GM21737 (cell line): ENCODE measurements around the gene BIVM.

ENCODE experiments used
- ATAC-seq: cut with Tn5 transposase; IDR thresholded peaks from one replicate; pipeline ENCODE4 v1.9.1; 2021; ENCODE audit warnings: mild to moderate bottlenecking, moderate library complexity; ENCODE audit not compliant: unreplicated experiment

BIVM gene

GRCh38 chr13:102838982-102839381 is 40.1 kb downstream of the BIVM start:
- no peak for ATAC-seq

- ATAC-seq, result no peak
These were observed 40.5 kb downstream of the BIVM start for GRCh38 chr13:102839462-102839861.

GRCh38 chr13:102845289-102845629 is 46.3 kb downstream of the BIVM start:
- peak; percentile 12 for ATAC-seq

- ATAC-seq, result peak; percentile 83
These were observed 46.8 kb downstream of the BIVM start, which contains the start of gene ERCC5 for GRCh38 chr13:102845630-102846260. Gene ERCC5, plus strand, starts transcription at chr13:102846032. Its CDS starts 235 bp downstream, at chr13:102846267.

- peak; percentile 34 for ATAC-seq
These were observed 47.5 kb downstream of the BIVM start for GRCh38 chr13:102846261-102847015.

GRCh38 chr13:102847272-102848234 is 48.6 kb downstream of the BIVM start:
- no peak for ATAC-seq

GRCh38 chr13:102848956-102849355 is 50.0 kb downstream of the BIVM start:
- ATAC-seq, result no peak

- ATAC-seq, result no peak
These were observed 53.6 kb downstream of the BIVM start for GRCh38 chr13:102852556-102852955.

GRCh38 chr13:102854675-102855074 is 55.8 kb downstream of the BIVM start:
- no peak for ATAC-seq

- ATAC-seq, result no peak
These were observed 57.6 kb downstream of the BIVM start for GRCh38 chr13:102856557-102856956.

- ATAC-seq, result no peak
These were observed 63.8 kb downstream of the BIVM start for GRCh38 chr13:102862624-102863210.

- no peak for ATAC-seq
These were observed 64.7 kb downstream of the BIVM start for GRCh38 chr13:102863590-102863989.

- ATAC-seq, result no peak
These were observed 69.5 kb downstream of the BIVM start for GRCh38 chr13:102868366-102868936.

GRCh38 chr13:102869948-102870676 is 71.2 kb downstream of the BIVM start:
- ATAC-seq, result no peak

- ATAC-seq, result peak; percentile 84
These were observed 71.9 kb downstream of the BIVM start for GRCh38 chr13:102870677-102871415.

- no peak for ATAC-seq
These were observed 73.2 kb downstream of the BIVM start for GRCh38 chr13:102872131-102872530.

- no peak for ATAC-seq
These were observed 73.6 kb downstream of the BIVM start for GRCh38 chr13:102872531-102872930.

GRCh38 chr13:102873653-102874052 is 74.7 kb downstream of the BIVM start:
- ATAC-seq, result no peak

GRCh38 chr13:102875256-102875655 is 76.3 kb downstream of the BIVM start:
- no peak for ATAC-seq
